Stromal cell of bone marrow (primary cell): ENCODE measurements around the gene AMBRA1.

Experiments
- DNase-seq: peaks from one replicate; pipeline ENCODE4 v3.0.0-alpha.2; 2012; ENCODE audit warnings: low read depth

AMBRA1 gene

GRCh38 chr11:46438211-46438610 is 155.6 kb downstream of the AMBRA1 start:
- DNase-seq = no peak

DNA sequence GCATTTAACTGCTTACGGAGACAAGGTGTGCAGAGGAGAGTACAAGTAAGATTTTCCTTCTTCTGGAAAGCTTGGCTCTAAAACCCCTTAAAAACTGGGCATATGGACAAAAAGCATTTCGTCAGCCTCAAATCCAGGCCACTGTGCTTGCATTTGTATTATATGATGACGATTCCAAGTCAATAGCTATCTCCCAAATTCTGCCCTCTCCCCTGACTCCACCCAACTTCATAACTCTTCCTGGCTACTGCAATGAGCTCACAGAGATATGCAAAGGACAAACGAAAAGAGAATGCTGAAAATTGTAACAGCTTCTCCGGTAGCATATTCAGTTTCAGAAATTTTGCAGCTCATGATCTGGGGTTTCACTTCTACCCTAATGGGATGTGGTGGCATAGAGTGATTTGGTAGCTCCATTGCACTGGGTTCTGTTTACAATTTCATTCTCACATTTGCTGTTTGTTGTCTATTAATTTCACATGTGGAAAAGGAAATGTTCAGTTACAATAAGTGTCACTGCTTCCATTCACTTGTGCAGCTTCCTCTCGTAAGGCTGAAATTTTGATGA is 156.6 kb downstream of the AMBRA1 start:
- DNase-seq = no peak

DNA sequence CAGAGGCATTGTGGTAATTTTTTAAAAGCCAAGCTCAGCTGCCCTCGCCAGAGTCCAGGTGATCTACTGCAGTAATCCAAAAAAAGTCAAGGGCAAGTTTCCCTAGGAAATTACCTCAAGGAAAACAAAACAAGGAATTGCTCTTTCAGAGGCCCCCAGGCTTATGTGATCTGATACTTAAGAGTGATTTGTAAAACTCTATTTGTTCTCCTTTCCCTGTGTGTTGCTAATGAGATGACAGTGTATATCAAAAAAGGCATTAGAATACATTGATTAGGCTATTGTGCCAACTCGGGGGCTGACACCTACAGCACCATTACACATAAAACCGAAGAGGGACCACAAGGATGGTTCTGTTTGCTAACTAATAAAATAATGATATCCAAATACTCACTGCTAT is 157.7 kb downstream of the AMBRA1 start:
- no peak for DNase-seq

DNA sequence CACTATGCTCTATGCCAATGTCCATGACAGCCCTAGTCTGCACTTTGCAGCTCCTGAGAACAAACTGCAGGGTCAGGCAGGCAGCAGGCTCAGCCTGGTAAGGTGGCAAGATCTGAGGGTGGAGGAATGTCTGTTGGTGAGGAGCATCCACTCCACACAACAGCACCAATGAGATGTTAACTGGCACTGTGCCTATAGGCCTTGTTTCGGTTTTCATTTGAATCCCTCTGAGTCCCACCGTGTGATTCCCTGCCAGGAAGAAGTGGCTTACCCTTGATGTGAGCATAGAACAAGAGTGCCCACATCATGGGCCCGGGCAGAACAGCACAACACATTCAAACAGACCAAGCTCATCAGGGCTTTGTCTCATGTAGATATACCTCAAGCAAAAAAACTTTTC is 158.1 kb downstream of the AMBRA1 start:
- no peak for DNase-seq

- DNase-seq = no peak
These were observed 162.6 kb downstream of the AMBRA1 start for GRCh38 chr11:46431211-46431610.

DNA sequence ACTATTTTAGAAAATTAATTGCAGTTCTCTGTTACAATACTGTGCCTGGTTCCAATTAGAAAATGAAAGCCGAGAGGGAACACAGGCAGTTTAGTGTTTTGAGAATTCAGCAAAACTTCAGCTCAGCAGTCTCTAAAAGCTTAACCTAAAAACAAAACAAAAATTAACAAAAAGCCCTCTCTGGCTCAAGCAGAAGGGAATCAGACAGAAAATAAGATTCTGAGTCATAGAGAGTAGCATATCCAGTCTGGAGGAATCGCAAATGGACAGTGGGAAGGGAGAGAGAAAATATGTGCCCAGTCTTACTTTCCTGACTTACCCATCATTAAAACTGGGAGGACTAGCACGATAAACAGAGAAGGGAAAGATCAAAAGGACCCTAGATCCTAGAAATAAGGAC is 164.1 kb downstream of the AMBRA1 start:
- DNase-seq = no peak

GRCh38 chr11:46427364-46427763 is 166.5 kb downstream of the AMBRA1 start:
- DNase-seq = no peak

GRCh38 chr11:46426233-46426991 is 167.4 kb downstream of the AMBRA1 start:
- DNase-seq = no peak

GRCh38 chr11:46422588-46422987 is 171.2 kb downstream of the AMBRA1 start:
- DNase-seq = no peak

DNA sequence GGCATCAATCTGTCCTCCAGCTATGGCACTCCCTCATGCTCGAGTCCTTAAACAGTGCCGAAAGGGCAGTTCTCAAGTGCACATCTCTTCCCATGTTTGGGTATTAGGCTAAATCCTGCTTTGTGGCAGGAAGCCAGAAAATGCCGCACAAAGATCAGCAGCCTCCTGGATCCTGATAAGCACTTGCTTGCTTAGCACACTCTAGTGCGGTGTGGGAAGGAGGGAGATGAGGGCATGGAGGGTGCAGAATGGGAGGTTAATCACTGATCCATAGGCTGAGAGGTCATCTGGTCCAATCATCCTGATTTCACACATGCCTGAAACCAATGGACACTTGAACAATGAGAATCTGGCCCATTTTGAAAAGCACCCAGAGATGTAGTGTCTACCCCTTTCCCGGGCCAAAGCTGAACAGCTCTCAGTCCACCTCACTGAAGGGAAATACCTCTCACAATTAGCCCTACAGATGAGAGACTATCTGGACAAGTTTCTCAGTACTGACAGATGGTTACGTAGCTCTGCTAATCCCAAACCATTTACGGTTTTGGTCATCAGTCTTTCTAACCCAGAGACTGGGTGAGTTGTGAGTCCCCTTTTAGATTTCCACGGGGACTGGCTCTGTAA is 172.5 kb downstream of the AMBRA1 start:
- no peak for DNase-seq

GRCh38 chr11:46420513-46420912 is 173.3 kb downstream of the AMBRA1 start:
- no peak for DNase-seq

- no peak for DNase-seq
These were observed 175.1 kb downstream of the AMBRA1 start for GRCh38 chr11:46418751-46419150.

DNA sequence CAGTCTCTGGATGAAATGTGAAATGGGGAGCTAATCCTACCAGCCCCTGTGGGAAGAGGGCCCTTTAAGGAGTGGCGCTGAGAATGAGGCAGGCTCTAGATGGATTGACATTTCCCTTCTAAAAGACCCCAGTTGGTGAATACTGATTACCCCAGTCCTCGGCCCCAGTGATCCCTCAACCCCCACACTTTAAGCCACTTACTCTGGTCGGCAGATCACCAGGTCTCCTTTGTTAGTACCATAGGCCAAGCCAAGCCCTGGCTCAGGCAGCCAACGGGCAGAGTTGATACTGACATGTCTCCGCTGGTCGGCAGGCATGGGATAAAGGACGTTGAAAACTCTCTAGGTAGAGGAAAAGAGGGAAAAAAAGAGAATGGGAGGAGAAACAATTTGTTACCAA is 176.1 kb downstream of the AMBRA1 start:
- DNase-seq = no peak

DNA sequence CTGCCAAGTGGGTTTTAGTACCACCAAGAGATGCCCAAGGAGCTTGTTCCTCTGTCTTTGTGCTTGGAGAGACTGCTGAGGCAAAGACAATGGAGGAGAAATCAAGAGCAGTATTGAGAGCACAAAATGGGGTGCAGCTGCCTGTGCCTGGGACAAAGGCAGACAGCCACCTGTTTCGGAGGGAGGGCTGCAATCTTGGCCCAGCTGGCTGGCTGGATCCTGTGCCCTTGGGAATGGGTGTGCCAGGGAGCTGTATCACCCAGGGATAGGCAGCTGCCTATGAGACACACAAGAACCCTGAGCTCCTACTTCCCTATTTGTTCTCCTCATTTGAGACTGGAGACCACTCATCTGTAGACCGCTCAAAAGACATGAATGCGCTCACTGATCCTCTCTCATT is 178.9 kb downstream of the AMBRA1 start:
- DNase-seq = no peak

DNA sequence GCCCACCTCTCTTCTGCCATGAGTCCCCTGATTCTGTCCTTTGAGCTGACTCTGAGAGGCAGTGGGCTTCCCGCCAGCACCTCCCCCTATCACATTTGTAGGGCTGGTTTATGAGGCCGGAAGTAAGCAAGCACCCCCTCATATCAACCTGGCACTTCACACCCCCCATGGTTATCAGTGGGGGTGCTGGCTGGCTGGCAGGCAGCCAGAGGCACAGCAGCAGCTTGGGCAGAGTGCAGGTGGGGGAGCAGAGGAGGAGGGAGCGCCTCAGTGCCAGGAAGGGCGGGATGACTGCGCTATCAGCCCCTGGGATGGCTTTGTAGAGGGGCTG is 179.4 kb downstream of the AMBRA1 start:
- DNase-seq = no peak

GRCh38 chr11:46413760-46414465 is 179.9 kb downstream of the AMBRA1 start:
- DNase-seq = no peak

GRCh38 chr11:46410021-46410420 is 183.8 kb downstream of the AMBRA1 start:
- DNase-seq = no peak

DNA sequence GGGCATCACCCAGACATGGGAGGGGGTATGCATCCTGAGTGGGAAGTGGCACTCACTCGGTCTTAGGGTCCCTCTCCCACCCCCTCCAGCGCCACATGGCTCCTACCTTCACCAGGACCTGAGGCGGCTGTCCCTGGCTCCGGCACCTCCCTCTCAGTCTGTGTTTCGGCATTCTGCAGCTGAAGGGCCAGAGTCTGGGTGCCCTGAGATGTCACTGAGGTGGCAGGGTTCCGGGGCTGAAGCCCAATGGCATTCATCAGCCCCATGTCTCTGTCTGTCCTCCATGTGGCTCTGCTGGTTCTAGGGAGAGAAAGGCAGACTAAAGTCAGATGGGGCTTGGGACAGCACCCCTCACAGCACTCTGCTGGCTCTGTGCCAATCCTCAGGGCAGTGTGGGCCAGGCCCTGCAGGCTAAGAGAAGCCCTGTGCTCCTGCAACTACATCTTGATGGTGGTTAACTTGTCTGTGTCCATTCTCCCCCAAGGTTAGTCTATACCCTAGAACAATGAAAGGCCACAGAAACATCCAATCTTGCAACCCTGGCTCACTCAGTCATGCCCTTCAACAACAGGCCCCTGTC is 185.3 kb downstream of the AMBRA1 start:
- no peak for DNase-seq

GRCh38 chr11:46407635-46408034 is 186.2 kb downstream of the AMBRA1 start:
- DNase-seq = no peak

DNA sequence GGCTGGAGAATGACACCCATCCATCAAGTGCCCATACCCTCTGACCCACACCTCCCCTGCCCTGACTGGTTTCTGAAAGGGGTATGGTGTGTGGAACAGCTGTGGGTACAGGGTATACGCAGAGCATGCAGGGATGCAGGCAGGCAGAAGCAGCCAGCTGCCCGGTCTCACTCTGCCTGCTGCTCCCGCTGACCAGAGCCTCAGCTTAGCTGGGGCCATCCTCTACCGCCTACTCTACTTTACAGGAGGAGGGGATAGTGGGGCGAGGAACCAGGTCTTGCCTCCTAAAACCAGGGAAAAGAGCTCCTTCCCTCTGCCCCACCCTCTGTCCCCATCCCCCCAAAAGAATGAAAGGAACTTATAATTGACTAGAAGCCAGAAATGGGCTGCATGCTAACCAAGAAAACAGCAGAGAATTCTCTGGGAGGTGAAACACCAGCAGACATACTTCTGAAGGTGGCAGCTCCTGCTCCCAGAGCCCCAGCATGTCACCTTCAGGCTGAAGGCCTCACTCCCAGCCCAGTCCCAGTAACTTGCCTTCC is 189.3 kb downstream of the AMBRA1 start:
- DNase-seq = no peak

- DNase-seq = no peak
These were observed 190.6 kb downstream of the AMBRA1 start for GRCh38 chr11:46402957-46403902.
